HepG2 (cell line): ENCODE measurements around the gene ITGA6. TPM values are rescaled to one million over a fixed set of nuclear protein-coding genes. Genes with fewer than 3 reads are reported as not detected.

Experiments used
- ATAC-seq: fragments of 200-7000 bp; cut with Tn5 transposase; 3 replicates; pipeline ENCODE4 v1.9.1; 2020; ENCODE audit warnings: mild to moderate bottlenecking, moderate library complexity
- BruUV-seq: library from RNA; stranded (reverse); fragments of 400-500 nt; replicated peaks from 2 replicates; lab custom pipeline; 2021; lab: Mats Ljungman, UMichigan
- CTCF ChIA-PET: fragments of 300-600 bp; formaldehyde crosslinking; extraction: SDS; loops from one replicate; lab custom pipeline; 2021; ENCODE audit warnings: low total read pairs, inconsistent platforms, low intra/inter-chr PET ratio; lab: Yijun Ruan, JAX
- POLR2A ChIA-PET: fragments of 350-600 bp; sonication (Branson Sonifier 250); formaldehyde crosslinking; loops from one replicate; lab custom pipeline; 2020; ENCODE audit warnings: antibody characterized with exemption, inconsistent platforms; lab: Yijun Ruan, JAX
- DNase-seq: peaks from one replicate; pipeline ENCODE4 v3.0.0-alpha.2; 2015; ENCODE audit warnings: low spot score
- FAIRE-seq: peaks from 3 replicates; lab custom pipeline; 2011; peaks lifted over from hg19 to GRCh38; lab: Jason Lieb, UNC
- H2AFZ ChIP-seq: one replicate; pipeline ENCODE4 v1.6.1; 2011; ENCODE audit warnings: low read length, inconsistent platforms
- H3K27ac ChIP-seq: fragments of 300-600 bp; 3 replicates; pipeline ENCODE4 v1.8.0; 2011; ENCODE audit warnings: mixed run types, mild to moderate bottlenecking, mixed read lengths, low read length, inconsistent platforms; ENCODE audit not compliant: insufficient read depth; ENCODE audit errors: extremely low read length
- H3K27me3 ChIP-seq, 2 experiments: fragments of 200-600 bp in 1 of 2; 2 replicates in 1 of 2; 3 replicates in 1 of 2; pipeline versions ENCODE4 v1.6.0 to v1.8.0; 2011; ENCODE audit warnings: low read length in 2 of 2, mild to moderate bottlenecking in 2 of 2, moderate library complexity in 2 of 2, inconsistent platforms in 1 of 2; ENCODE audit not compliant: insufficient read depth in 2 of 2, control insufficient read depth in 1 of 2
- H3K36me3 ChIP-seq, 2 experiments: fragments of 200-600 bp in 1 of 2; replicated peaks in 1 of 2; 2 replicates in 1 of 2; 3 replicates in 1 of 2; pipeline versions ENCODE4 v1.5.1 to v1.8.0; 2011; ENCODE audit warnings: low read length in 2 of 2, inconsistent platforms in 1 of 2; ENCODE audit not compliant: insufficient read depth in 2 of 2, control insufficient read depth in 1 of 2
- H3K4me1 ChIP-seq: 2 replicates; pipeline ENCODE4 v1.5.1; 2012; ENCODE audit warnings: low read length, inconsistent platforms; ENCODE audit not compliant: insufficient read depth
- H3K4me2 ChIP-seq: 2 replicates; pipeline ENCODE4 v1.6.0; 2011; ENCODE audit warnings: low read depth, low read length, inconsistent platforms
- H3K4me3 ChIP-seq, 3 experiments: fragments of 200-600 bp in 1 of 3; sonication (generic), shearing (Covaris generic) in 1 of 3; replicated peaks in 1 of 3; 2 replicates each; pipeline ENCODE4 v1.5.1; 2011 to 2016; ENCODE audit warnings: low read length in 3 of 3, inconsistent platforms in 2 of 3, low read depth in 2 of 3, mild to moderate bottlenecking in 2 of 3, control low read depth in 1 of 3, mixed read lengths in 1 of 3; ENCODE audit not compliant: insufficient read depth in 1 of 3
- H3K79me2 ChIP-seq: one replicate; pipeline ENCODE4 v1.6.1; 2011; ENCODE audit warnings: low read length, inconsistent platforms; ENCODE audit not compliant: insufficient read depth
- H3K9ac ChIP-seq: 2 replicates; pipeline ENCODE4 v1.6.0; 2011; ENCODE audit warnings: mild to moderate bottlenecking, low read depth, low read length, inconsistent platforms; ENCODE audit not compliant: insufficient read depth
- H3K9me3 ChIP-seq: 2 replicates; pipeline ENCODE4 v1.5.1; 2012; ENCODE audit warnings: mild to moderate bottlenecking, low read length
- H4K20me1 ChIP-seq: 2 replicates; pipeline ENCODE4 v1.6.0; 2011; ENCODE audit warnings: inconsistent platforms, mild to moderate bottlenecking, low read length, moderate library complexity; ENCODE audit not compliant: insufficient read depth
- ATRX ChIP-seq: sonication (generic); formaldehyde crosslinking; IDR thresholded peaks from 2 replicates; pipeline ENCODE4 v1.4.0; 2020; ENCODE audit warnings: missing genetic modification reagents, borderline replicate concordance
- EP300 ChIP-seq, 3 experiments: sonication (generic) in 1 of 3; formaldehyde crosslinking in 1 of 3; IDR thresholded peaks; 2 replicates each; pipeline versions ENCODE4 v1.5.1 to v1.6.1; 2011 to 2020; ENCODE audit warnings: low read depth in 2 of 3, low read length in 2 of 3, borderline replicate concordance in 1 of 3, improper control_type of control experiment in 1 of 3, mild to moderate bottlenecking in 1 of 3, missing genetic modification reagents in 1 of 3, moderate library complexity in 1 of 3
- FOSL2 ChIP-seq: sonication (generic); formaldehyde crosslinking; IDR thresholded peaks from 2 replicates; pipeline ENCODE4 v1.4.0; 2020; ENCODE audit warnings: missing genetic modification reagents
- HBP1 ChIP-seq: IDR thresholded peaks from 2 replicates; pipeline ENCODE4 v1.6.1; 2016; ENCODE audit warnings: low read depth, control low read depth
- ONECUT2 ChIP-seq: sonication (generic); formaldehyde crosslinking; IDR thresholded peaks from 2 replicates; pipeline ENCODE4 v1.4.0; 2020; ENCODE audit warnings: missing genetic modification reagents
- SAP130 ChIP-seq: IDR thresholded peaks from 2 replicates; pipeline ENCODE4 v1.6.1; 2016; ENCODE audit warnings: low read depth
- SCMH1 ChIP-seq: sonication (generic); formaldehyde crosslinking; IDR thresholded peaks from 2 replicates; pipeline ENCODE4 v1.9.0; 2021; ENCODE audit warnings: missing genetic modification reagents, mild to moderate bottlenecking, borderline replicate concordance
- SIN3A ChIP-seq: IDR thresholded peaks from 2 replicates; pipeline ENCODE4 v1.6.1; 2011; ENCODE audit warnings: low read depth, mild to moderate bottlenecking, control low read depth, low read length, borderline replicate concordance
- TBX2 ChIP-seq: sonication (generic); formaldehyde crosslinking; IDR thresholded peaks from 2 replicates; pipeline ENCODE4 v1.5.0; 2020; ENCODE audit warnings: missing genetic modification reagents, mild to moderate bottlenecking, borderline replicate concordance
- XRCC5 ChIP-seq: fragments of 200-400 bp; formaldehyde crosslinking; optimal IDR thresholded peaks from 2 replicates; pipeline ENCODE3; 2017; ENCODE audit warnings: mild to moderate bottlenecking, low read length
- ZBTB33 ChIP-seq: sonication (generic); formaldehyde crosslinking; IDR thresholded peaks from 2 replicates; pipeline ENCODE4 v1.4.0; 2020; ENCODE audit warnings: missing genetic modification reagents
- ZBTB44 ChIP-seq: sonication (generic); formaldehyde crosslinking; IDR thresholded peaks from 2 replicates; pipeline ENCODE4 v1.4.0; 2020; ENCODE audit warnings: missing genetic modification reagents
- ZKSCAN1 ChIP-seq: fragments of 150-350 bp; IDR thresholded peaks from 2 replicates; pipeline ENCODE4 v1.6.1; 2014; ENCODE audit warnings: low read length
- ZNF513 ChIP-seq: sonication (generic); formaldehyde crosslinking; conservative IDR thresholded peaks from 2 replicates; pipeline ENCODE4 v1.5.0; 2020; ENCODE audit warnings: missing genetic modification reagents
- WGBS: methylation state at CpG from one replicate; pipeline ENCODE4 v1.1.6; 2017; ENCODE audit warnings: low lambda C conversion rate; 5-methylcytosine and 5-hydroxymethylcytosine counted together
- in situ Hi-C: cut with HindIII; loops from 2 replicates; pipeline ENCODE4 v1.10.0; 2017; ENCODE audit warnings: low pct_unique_long_range_greater_than_20kb; ENCODE audit not compliant: extremely low pct_ligation_motif_present
- intact Hi-C: fragments of 100-400 bp; cut with micrococcal nuclease; formaldehyde crosslinking; loops from one replicate; pipeline ENCODE4 v1.10.0; 2022; ENCODE audit not compliant: unreplicated experiment
- polyA plus RNA-seq, 8 experiments: library from polyadenylated mRNA; depleted of rRNA in 3 of 8; stranded (reverse) in 7 of 8; unstranded in 1 of 8; fragments of >200 nt; fragmentation: Illumina TruSeq in 4 of 8; extraction: Trizol in 4 of 8; gene quantifications; 2 replicates each; pipeline versions ENCODE4 v1.2.1 to v1.2.3, GENCODE V29; 2011 to 2016; ENCODE audit warnings: low read depth in 4 of 8, missing spikeins in 1 of 8, mixed read lengths in 1 of 8; ENCODE audit not compliant: insufficient read depth in 1 of 8
- total RNA-seq, 5 experiments: library from RNA; depleted of rRNA; stranded (reverse); fragments of >200 nt; fragmentation: Illumina TruSeq; extraction: Trizol; gene quantifications; 2 replicates each; pipeline ENCODE4 v1.2.3, GENCODE V29; 2016; ENCODE audit warnings: low read depth in 1 of 5

Gene ITGA6
- total and polyA plus RNA-seq, 2 of the 13 experiments (the other 11 are each of a cell fraction or from before 2014, with no cell fraction given) = 24.0 to 92.5 TPM

- TF ChIP-seq ZBTB44 (CRISPR knock-in tag) = no peak
Observed at GRCh38 chr2:172440795-172441194, 13.4 kb downstream of the ITGA6 start (continued).

- 72% methylated on average over 10 of the region's 10 CpGs for WGBS
- Histone ChIP-seq H4K20me1 (peaks cover 21% of the 10 kb centered on the region), H3K27me3 (no peaks in the 10 kb centered on the region), H3K9me3 (no peaks in the 10 kb centered on the region), H3K27ac (peak overlapping the region; percentile 5), H3K4me3 (no peak overlapping the region), H3K9ac (no peak overlapping the region), H3K4me2 (peak overlapping the region; percentile 1; the same call in 1 of the 2 replicates)
- CTCF ChIA-PET = no interaction called here
- peak; percentile 75 for DNase-seq
- ATAC-seq = peak; percentile 77
- no peak for TF ChIP-seq SCMH1 (CRISPR knock-in tag)
- TF ChIP-seq ZNF513 (CRISPR knock-in tag) = no peak
- peak; percentile 77; the same call in 1 of the 2 replicates for TF ChIP-seq HBP1 (CRISPR knock-in tag)
- 0 out of 2 replicates have a peak, but pooled peaks have one; percentile 61 for TF ChIP-seq SIN3A
- TF ChIP-seq EP300 (IDR thresholded peaks at IDR 0.05; ENCODE audit: low read depth in 2 of 2, low read length in 2 of 2) = peak in 1 of 2 experiments; percentile 25; a peak in 1 of 4 replicates
- TF ChIP-seq EP300 (CRISPR knock-in tag; IDR thresholded peaks at IDR 0.05; ENCODE audit: borderline replicate concordance) = no peak
- peak; percentile 99 for TF ChIP-seq ZKSCAN1
- peak; percentile 86 for TF ChIP-seq FOSL2 (CRISPR knock-in tag)
- TF ChIP-seq ATRX (CRISPR knock-in tag) = no peak
- TF ChIP-seq SAP130 (CRISPR knock-in tag) = peak; percentile 52
- TF ChIP-seq TBX2 (CRISPR knock-in tag) = 0 out of 2 replicates have a peak, but pooled peaks have one; percentile 27
- TF ChIP-seq ONECUT2 = 0 out of 2 replicates have a peak, but pooled peaks have one; percentile 48
- TF ChIP-seq XRCC5 = peak; percentile 11
- TF ChIP-seq ZBTB33 (CRISPR knock-in tag) = peak; percentile 80
- TF ChIP-seq, all 625 proteins: peak for 10
- POLR2A ChIA-PET = interaction anchor here (0.9 to 5.8 kb wide), 5 partner anchors 9 to 103 kb away, joined by 3 to 88 read pairs (median 6); partner anchors contain the start of gene ITGA6
- Histone ChIP-seq H3K36me3 (0 out of 5 replicates have a peak, but pooled peaks cover 0 to 3% of the 10 kb centered on the region in 2 experiments), H2AFZ (no peak overlapping the region), H3K4me1 (peaks cover 60% of the 10 kb centered on the region), H3K79me2 (peaks cover 76% of the 10 kb centered on the region)
- FAIRE-seq = no peak
- intact Hi-C loops (loop anchor here (2.0 kb wide), 2 partner anchors 13 to 19 kb away; no protein-coding TSS in a partner anchor), in situ Hi-C loops (no loop called here)
- no TSS peak for BruUV-seq
Observed at GRCh38 chr2:172442072-172442895, 14.9 kb downstream of the ITGA6 start.
